HG02970 (cell line): ENCODE data around the gene STX10.

Experiments used
- ATAC-seq: cut with Tn5 transposase; IDR thresholded peaks from one replicate; pipeline ENCODE4 v1.9.1; 2021; ENCODE audit warnings: mild to moderate bottlenecking, moderate library complexity, moderate number of reproducible peaks; ENCODE audit not compliant: unreplicated experiment, low FRiP score

The STX10 gene

GRCh38 chr19:13165162-13165997 is 15.2 kb upstream of the STX10 start:
- ATAC-seq = no peak

- no peak for ATAC-seq
Measured at GRCh38 chr19:13164343-13165161, 14.4 kb upstream of the STX10 start.

GRCh38 chr19:13163609-13164342 is 13.6 kb upstream of the STX10 start:
- no peak for ATAC-seq

GRCh38 chr19:13162724-13163608 is 12.8 kb upstream of the STX10 start:
- peak; percentile 44 for ATAC-seq

GRCh38 chr19:13160557-13160956 is 10.4 kb upstream of the STX10 start:
- ATAC-seq = no peak

- no peak for ATAC-seq
Measured at GRCh38 chr19:13159713-13160112, 9.5 kb upstream of the STX10 start.

- no peak for ATAC-seq
Measured at GRCh38 chr19:13155472-13156359, 5.5 kb upstream of the STX10 start.

GRCh38 chr19:13154911-13155471 is 4.8 kb upstream of the STX10 start:
- ATAC-seq = no peak

- no peak for ATAC-seq
Measured at GRCh38 chr19:13154241-13154778, 4.1 kb upstream of the STX10 start.

GRCh38 chr19:13153569-13154240 is 3.5 kb upstream of the STX10 start:
- ATAC-seq = no peak

- ATAC-seq = peak; percentile 33
Measured at GRCh38 chr19:13152974-13153568, 2.9 kb upstream of the STX10 start.

GRCh38 chr19:13152356-13152973 is 2.3 kb upstream of the STX10 start:
- peak; percentile 1 for ATAC-seq

- peak; percentile 29 for ATAC-seq
Measured at GRCh38 chr19:13151605-13152355, 1.6 kb upstream of the STX10 start.

GRCh38 chr19:13150931-13151604 is 893 bp upstream of the STX10 start:
- no peak for ATAC-seq

GRCh38 chr19:13149628-13150186 is 468 bp downstream of the STX10 start:
- ATAC-seq = no peak
